HG02885 (cell line): Measurements from ENCODE around the gene CDNF.
"Not testable (repeated sequence)": the region's sequence is repeated elsewhere in the genome, so short reads cannot be mapped to it uniquely, and the experiment has no call there.

Source experiments
- ATAC-seq: cut with Tn5 transposase; IDR thresholded peaks from one replicate; pipeline ENCODE4 v1.9.1; 2021; ENCODE audit warnings: mild to moderate bottlenecking; ENCODE audit not compliant: unreplicated experiment, poor library complexity

CDNF gene

GRCh38 chr10:14837757-14838581, at the start of gene CDNF, which contains the start of the genes HSPA14 and MSANTD7:
TSS of gene CDNF (minus strand) at chr10:14838037. CDS start at chr10:14837946, 91 bp downstream.
TSS of gene HSPA14 (plus strand) at chr10:14838306. CDS start at chr10:14838403, 97 bp downstream.
TSS of gene MSANTD7 (plus strand) at chr10:14838306. CDS start at chr10:14842285, 3,979 bp downstream.
- peak; percentile 97 for ATAC-seq

DNA sequence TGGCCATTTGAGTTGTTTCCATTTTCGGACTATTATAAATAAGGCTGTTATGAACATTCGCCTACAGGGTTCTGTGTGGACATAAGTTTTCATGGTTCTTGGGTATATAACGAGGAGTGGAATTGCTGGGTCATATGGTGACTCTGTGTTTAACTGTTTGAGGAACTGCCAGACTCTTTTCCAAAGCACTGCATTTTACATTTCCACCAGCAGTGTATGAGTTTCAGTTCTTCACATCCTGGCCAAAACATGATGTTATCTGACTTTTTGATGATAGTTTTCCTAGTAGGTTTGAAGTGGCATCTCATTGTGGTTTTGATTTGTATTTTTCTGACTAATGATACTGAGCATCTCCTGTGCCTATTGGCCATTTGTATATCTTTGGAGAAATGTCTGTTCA, 46.2 kb upstream of the CDNF start:
- no peak for ATAC-seq

GRCh38 chr10:14880229-14880628, 42.4 kb upstream of the CDNF start:
- ATAC-seq = no peak

DNA sequence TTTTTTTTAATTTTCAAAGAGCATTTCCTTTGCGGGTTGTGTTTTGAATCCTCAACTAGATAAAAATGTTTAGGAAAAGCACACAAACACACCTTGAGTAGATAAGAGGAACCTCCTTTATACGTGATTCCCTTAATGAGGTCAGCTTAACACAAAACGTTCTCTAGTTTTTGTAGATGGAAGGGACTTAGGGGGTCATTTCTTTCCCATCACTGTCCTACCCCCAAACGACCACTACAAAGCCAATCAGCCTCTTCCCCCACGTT, 42.0 kb upstream of the CDNF start:
- no peak for ATAC-seq

DNA sequence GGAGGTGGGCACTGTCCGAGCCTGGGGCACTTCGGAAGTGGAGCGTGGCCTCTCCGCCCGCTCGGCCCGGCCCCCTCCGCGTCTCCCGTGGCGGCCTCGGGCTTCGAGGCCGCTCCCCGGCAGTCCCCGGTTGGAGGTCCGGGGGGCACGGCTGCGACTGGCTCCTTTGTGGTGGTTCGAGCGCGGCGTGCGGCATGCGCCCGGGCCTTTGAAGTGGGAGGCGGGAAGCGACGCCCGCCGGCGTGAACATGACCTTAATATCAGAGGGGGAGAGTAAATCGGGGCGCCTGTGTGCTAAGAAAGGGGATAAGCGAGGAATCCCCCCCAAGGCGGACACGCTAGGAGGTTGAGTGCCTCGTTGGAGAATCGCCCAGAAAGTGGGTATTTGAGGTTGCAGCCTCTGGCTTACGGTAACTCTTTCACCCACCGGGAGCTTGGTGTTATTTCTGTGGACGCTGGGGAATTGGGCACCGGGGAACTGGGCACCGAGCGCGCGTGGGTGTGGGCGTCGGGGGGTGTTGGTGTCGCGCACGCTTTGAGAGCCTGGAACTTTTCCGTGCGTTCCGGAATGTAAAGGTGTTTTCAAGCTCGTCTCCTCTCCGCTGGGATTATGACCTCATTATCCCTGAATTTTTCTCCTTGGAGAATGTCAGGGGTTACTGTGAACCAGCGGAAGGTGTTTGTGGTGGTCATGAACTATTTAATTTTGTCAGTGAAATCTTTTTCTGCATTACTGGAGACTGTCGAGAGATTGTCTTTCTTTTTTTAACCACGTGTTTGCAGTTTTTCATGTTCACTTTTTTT, 41.5 kb upstream of the CDNF start:
- ATAC-seq = peak; percentile 22

DNA sequence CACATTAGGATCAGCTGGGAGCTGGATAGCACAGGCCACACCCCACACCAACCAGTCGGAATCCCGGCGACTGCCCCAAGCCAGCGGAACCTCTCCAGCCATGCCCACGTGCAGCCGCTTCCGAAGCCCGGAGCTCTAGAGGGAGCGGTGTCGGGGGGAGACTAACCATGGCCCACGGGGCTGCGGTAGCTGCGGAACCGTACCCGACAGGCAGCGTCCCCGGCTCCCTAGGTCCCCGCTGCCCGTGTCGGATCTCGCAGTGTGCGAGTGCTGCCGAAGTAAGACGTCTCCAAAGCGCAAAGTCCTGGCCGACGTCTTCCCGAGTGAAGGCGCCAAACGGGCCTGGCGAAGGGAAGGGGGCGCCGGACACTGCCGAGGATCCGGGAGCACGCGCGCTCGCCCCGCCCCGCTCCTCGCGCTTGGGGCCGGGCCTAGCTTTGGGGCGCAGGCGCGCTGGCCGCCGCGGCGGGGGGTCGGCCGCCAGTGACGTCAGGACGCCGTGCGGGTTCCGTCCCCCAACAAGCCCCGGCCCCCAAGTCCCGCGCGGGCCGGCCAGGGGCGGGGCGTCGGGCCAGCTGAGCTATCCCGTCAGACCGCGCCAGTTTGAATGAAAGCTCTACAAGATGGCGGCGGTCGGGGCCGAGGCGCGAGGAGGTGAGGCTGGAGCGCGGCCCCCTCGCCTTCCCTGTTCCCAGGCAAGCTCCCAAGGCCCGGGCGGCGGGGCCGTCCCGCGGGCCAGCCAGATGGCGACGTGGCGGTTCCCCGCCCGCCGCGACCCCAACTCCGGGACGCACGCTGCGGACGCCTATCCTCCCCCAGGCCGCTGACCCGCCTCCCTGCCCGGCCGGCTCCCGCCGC, 40.7 kb upstream of the CDNF start, which contains the start of gene SUV39H2:
TSS of gene SUV39H2 (plus strand) at position 601 of the 858 bp plus-strand sequence. CDS start at position 624, 23 bp downstream.
- ATAC-seq = peak; percentile 92

GRCh38 chr10:14876764-14877163, 38.9 kb upstream of the CDNF start:
- ATAC-seq = no peak

DNA sequence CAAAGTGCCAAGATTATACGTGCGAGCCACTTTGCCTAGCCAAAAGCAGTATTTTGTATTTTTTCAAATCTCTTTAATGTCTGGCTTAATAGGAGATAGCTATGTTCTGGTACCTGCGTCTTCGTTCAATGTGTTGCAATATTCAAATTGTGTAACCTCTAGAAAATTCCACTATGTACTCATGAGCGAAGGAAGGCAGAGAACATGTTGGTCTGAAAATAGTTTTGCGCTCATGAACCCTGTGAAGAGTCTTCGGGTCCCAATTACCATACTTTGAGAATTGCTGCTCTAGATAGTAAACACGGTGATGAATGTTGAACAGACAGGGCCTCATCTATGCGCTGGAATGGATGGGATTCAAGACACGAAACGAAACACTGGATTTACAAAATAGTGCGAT, 38.1 kb upstream of the CDNF start:
- no peak for ATAC-seq

DNA sequence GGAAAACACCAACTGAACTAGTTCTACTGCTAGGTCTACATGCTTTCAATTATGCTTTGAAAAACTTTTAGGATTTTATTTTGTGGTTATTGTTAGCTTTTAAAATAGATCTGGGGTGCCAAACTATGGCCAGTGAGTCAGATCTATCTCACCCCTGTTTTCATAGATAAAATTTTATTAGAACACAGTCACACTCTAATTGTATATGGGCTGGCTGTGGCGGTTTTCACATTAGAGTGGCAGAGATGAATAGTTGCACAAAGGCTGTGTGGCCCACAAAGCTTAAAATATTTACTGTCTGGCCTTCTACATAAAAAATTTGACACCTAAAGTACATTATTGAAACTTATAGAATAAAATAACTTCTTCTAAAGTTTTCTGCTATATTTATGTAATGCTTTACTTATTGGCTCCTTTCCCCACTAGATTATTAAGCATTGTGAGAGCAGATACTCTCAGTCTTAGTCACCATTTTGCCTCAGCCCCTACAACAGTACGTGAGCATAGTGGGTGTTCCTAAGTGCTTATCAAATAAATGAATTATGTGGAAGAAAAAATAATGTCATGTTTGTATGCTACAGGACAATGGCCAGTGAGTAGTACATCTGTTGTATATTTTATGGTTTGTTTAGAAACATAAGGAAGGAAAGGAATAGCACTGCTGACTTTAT, 35.4 kb upstream of the CDNF start:
- peak; percentile 57 for ATAC-seq

- not testable (repeated sequence) for ATAC-seq
Measured at GRCh38 chr10:14864871-14865270, 27.0 kb upstream of the CDNF start.

DNA sequence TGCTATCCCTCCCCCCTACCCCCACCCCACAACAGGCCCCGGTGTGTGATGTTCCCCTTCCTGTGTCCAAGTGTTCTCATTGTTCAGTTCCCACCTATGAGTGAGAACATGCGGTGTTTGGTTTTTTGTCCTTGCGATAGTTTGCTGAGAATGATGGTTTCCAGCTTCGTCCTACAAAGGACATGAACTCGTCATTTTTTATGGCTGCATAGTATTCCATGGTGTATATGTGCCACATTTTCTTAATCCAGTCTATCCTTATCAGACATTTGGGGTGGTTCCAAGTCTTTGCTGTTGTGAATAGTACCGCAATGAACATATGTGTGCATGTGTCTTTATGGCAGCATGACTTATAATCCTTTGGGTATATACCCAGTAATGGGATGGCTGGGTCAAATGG, 26.6 kb upstream of the CDNF start:
- ATAC-seq = not testable (repeated sequence)

GRCh38 chr10:14860791-14861190, 23.0 kb upstream of the CDNF start:
- ATAC-seq = no peak

GRCh38 chr10:14859775-14860174, 21.9 kb upstream of the CDNF start:
- ATAC-seq = no peak

GRCh38 chr10:14859043-14859442, 21.2 kb upstream of the CDNF start:
- no peak for ATAC-seq

DNA sequence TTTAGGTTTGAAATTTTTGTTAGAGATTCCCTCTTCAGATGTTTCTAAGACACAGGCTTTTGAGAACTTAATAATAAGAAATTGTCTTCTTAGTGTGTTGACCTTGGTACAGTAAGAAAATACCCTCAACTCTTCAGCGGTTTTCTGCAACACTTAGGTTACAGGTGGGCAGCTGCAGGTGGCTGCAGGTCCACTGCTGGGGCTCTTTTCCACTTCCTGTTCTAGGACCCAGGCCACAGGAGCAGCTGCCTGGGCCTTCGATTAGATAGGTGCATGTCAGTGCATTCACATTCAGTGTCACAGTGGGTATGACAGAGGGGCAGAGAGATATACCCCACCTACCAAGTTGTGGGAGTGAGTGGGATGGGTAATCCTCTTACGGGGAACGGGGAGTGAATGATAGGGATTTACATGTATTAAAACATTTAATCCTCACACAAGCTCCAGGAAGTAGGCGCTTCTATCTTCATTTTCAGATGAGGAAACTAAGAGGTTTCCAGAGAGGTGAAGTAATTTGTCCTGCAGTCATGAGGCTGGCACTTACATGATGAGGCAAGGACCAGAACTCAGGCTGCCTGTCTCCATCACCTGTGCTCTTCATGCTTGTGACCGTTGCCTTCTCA, 20.6 kb upstream of the CDNF start:
- ATAC-seq = no peak

DNA sequence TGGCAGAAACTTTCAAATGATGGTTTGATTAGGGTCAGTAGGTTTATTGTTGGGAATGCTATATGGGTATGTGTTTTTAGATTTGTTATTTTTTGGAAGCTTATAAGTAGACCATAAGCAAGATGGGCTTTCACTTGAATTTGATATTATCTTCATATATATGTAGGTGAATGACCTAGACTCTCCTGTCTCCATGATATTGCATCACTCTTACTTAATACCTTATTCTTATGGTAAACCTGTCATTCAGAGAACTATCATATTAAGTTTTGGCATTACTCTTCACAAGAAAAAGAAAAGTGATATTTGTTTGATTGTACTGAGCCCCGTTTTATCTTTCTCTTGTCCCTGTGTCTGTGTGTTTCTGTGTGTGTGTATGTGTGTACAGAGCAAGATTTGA, 17.6 kb upstream of the CDNF start:
- no peak for ATAC-seq

GRCh38 chr10:14852236-14852635, 14.4 kb upstream of the CDNF start:
- no peak for ATAC-seq

DNA sequence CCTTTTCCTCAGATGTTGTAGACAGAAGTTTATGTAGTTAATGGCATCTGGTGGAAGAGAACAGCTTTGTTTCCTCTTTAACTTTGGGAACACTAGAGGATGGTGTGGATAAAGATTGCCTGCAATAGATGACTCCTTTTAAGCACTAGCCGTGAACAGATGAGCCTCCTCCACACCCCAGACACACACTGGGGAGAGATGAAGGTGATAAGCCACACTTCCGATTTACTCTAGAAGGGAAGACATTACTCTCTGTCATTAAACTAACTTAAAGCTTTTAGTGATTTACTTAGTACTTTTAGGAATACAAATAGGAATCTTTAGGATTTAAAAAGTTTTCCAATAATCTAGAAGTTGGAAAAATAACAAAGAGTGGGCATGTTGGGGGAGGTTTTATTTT, 7.1 kb upstream of the CDNF start:
- no peak for ATAC-seq

DNA sequence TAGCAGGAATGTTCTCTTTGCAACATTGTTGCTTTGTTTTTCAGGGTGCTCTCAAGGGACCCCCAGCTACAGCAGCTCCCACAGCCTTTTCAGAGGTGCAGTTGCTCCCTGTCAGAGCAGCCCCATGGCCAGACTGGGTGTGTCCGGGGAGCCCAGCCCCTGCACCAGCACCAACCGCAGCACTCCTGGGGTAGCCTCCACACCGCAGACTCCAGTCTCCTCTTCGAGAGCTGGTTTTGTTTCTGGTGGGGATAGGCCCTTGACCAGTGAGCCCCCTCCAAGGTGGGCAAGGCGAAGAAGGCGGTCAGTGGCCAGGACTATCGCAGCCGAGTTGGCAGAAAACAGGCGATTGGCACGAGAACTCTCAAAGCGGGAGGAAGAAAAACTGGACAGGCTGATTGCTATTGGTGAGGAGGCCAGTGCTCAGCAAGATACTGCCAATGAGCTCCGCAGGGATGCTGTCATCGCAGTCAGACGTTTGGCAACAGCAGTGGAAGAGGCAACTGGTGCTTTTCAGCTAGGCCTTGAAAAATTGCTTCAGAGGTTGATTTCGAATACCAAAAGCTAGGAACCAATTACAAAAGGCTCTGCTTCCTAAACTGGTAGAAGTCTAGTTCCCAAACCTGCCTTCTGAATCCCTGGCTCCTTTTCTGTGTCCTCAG, 5.6 kb upstream of the CDNF start:
- ATAC-seq = no peak
